Immature natural killer cell (primary cell): ENCODE results near the gene LRRC26. TPM values are rescaled to one million over a fixed set of nuclear protein-coding genes. Genes with fewer than 3 reads are reported as not detected.

ENCODE experiments used
- DNase-seq, 3 donors: peaks; one replicate each; pipeline ENCODE4 v3.0.0; 2022; ENCODE audit warnings: mixed read lengths in 1 of 3
- H3K27ac Mint-ChIP-seq, 6 donors: one replicate each; pipeline ENCODE4 v1.8.0; 2020; ENCODE audit warnings: mixed read lengths in 6 of 6, mild to moderate bottlenecking in 5 of 6, inconsistent platforms in 4 of 6, moderate library complexity in 3 of 6
- H3K27me3 Mint-ChIP-seq, 3 donors: one replicate each; pipeline ENCODE4 v1.8.0; 2020 to 2021; ENCODE audit warnings: low read depth in 3 of 3, mild to moderate bottlenecking in 3 of 3, mixed read lengths in 3 of 3, moderate library complexity in 3 of 3, inconsistent platforms in 1 of 3
- H3K36me3 Mint-ChIP-seq, 3 donors: one replicate each; pipeline ENCODE4 v1.8.0; 2020; ENCODE audit warnings: mixed read lengths in 3 of 3, inconsistent platforms in 2 of 3, mild to moderate bottlenecking in 2 of 3
- H3K4me1 Mint-ChIP-seq, 2 donors: one replicate each; pipeline ENCODE4 v1.8.0; 2020; ENCODE audit warnings: inconsistent platforms in 2 of 2, mild to moderate bottlenecking in 2 of 2, mixed read lengths in 2 of 2, moderate library complexity in 1 of 2
- H3K4me3 Mint-ChIP-seq, 5 donors: one replicate each; pipeline ENCODE4 v1.8.0; 2020; ENCODE audit warnings: mild to moderate bottlenecking in 5 of 5, mixed read lengths in 5 of 5, inconsistent platforms in 3 of 5, moderate library complexity in 3 of 5
- H3K9me3 Mint-ChIP-seq, 6 donors: one replicate each; pipeline ENCODE4 v1.8.0; 2020; ENCODE audit warnings: mild to moderate bottlenecking in 6 of 6, mixed read lengths in 6 of 6, inconsistent platforms in 4 of 6, moderate library complexity in 3 of 6
- polyA plus RNA-seq, 3 donors: library from polyadenylated mRNA; unstranded; fragments of 300-500 nt; fragmentation: Illumina TruSeq; gene quantifications; one replicate each; pipeline ENCODE4 v1.2.3, GENCODE V29; 2021

LRRC26 gene
- polyA plus RNA-seq, 3 donors from 2014 or later, result 0.22 to 2.1 TPM; not detected in 1

DNA sequence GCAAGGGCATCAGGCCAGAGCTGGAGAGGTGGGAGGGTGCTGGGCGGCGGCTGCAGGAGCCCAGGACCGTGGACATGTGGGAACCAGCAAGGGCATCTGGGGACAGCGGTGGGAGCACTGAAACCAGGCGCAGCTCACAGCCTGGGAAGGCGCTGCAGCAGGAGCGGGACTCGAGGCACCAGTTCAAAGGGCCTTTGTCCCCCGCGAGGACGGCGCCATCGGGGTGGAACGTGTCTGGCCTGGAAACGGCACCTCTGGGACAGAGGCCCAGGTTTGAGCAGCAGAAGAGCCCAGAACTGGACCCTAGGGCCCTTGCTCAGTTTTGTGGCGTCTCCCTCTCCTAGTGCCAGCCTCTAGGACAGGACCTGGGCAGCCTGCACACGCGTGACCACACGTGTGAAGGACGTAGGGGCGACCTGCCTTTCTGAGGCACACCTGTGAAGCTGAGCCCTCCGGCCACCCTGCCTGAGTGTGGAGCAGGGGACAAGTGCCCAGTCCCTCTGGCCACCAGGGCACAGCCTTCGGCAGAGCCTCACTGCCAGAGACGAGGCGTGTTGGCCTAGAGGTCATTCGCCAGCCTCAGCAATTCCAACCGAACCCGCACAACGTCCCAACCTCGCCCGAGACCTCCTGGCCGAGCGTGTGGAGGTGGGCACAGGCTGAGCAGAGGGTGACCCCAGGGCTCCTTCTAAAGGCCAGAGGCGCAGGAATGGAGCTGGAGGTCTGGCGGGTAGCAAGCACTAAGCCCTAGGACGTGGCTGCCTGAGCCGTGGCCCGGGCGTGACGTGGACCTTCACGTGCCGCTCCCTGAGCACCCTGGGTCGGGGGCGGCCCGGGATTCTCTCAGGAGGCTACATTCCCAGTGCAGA is 4.2 kb upstream of the LRRC26 start:
- Mint-ChIP-seq H3K9me3 (no peaks in the 10 kb centered on the region), H3K36me3 (peaks cover 0 to 8% (median 0%) of the 10 kb centered on the region in 3 donors), H3K4me3 (no peak overlapping the region), H3K27ac (no peak overlapping the region), H3K4me1 (no peaks in the 10 kb centered on the region), H3K27me3 (peaks cover 2 to 11% (median 8%) of the 10 kb centered on the region in 3 donors)
- DNase-seq, result no peak

DNA sequence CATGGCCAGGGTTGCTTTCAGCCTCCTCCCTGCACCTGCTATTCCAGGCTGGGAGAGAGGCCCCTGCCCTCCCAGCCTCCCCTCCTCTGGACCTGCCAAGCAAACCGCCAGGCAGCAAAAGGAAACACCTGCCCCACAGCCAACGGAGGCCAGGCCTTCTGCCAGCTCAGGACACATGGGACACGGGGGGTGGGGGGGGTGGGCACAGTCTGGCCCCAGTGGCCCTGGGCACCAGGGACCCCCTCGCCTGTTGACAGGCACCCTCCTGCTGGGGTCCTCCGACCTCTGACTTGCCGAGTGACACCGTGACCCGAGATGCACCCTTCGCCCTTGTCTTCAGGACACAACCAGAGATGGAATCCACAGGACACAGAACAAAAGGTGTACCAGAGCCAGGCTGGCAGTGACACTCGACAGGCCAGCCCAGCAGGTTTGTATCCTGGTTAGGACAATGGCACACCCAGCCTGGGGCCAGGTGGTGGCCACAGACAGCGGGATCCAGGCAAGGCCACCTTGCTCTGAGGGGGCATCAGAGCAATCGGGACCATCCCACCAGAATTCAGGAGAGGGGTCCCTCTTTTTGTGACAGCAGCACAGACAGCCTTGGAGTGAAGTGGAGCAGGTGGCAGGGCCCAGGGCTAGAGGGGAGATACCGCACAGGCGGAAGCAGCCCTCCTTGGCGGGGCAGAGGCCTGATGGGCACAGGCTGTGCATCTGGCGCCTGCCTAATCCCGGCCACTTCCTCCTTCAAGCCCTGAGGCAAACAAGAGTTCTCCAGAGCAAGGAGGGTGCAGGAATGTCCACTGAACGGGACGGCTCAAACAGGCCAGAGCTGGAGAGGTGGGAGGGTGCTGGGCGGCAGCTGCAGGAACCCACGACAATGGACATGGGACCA is 3.3 kb upstream of the LRRC26 start:
- H3K9me3 Mint-ChIP-seq, result no peaks in the 10 kb centered on the region
- no peak for DNase-seq
- H3K36me3 Mint-ChIP-seq, result peaks cover 0 to 8% (median 0%) of the 10 kb centered on the region in 3 donors
- no peaks in the 10 kb centered on the region for H3K4me1 Mint-ChIP-seq
- peaks cover 2 to 12% (median 8%) of the 10 kb centered on the region in 3 donors for H3K27me3 Mint-ChIP-seq
- H3K27ac Mint-ChIP-seq, result no peak overlapping the region
- H3K4me3 Mint-ChIP-seq, result no peak overlapping the region

DNA sequence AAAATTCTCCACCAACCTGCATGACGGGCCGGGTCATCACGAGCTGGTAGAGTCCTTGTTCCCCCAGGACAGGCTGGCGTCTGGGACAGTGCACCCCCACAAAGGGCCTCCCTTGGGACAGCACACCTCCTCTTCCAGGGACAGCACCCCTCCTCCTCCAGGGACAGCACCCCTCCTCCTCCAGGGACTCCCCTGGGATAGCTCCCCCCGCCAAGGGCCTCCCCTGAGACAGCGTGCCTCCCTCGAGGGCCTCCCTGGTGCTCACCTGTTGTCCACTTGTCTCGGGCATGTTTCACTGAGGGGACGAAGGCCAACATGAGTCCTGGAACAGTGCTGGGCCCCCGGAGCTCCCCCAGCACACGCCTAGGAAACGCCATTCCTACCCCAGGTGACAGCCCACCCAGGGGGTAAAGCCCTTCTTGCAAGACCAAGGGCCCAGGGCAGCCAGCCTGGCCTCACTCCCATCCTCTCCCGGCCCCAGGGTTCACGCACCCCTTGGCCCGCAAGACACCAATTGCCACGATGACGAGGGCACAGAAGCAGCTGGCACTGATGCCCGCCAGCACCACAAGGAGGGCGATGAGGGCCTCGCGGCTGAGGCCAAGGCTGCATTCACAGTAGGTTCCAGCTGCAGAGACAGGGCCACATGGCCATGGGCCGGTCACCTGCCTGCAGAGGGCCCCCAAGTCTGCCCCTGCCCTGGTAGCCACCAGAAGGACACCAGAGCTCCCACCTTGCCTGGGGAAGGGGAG is 1.5 kb upstream of the LRRC26 start:
- H3K36me3 Mint-ChIP-seq, result no peaks in the 10 kb centered on the region
- H3K27ac Mint-ChIP-seq, result no peak overlapping the region
- no peaks in the 10 kb centered on the region for H3K9me3 Mint-ChIP-seq
- no peaks in the 10 kb centered on the region for H3K4me1 Mint-ChIP-seq
- DNase-seq, result no peak
- H3K27me3 Mint-ChIP-seq, result peaks cover 6 to 10% (median 9%) of the 10 kb centered on the region in 3 donors
- no peak overlapping the region for H3K4me3 Mint-ChIP-seq

DNA sequence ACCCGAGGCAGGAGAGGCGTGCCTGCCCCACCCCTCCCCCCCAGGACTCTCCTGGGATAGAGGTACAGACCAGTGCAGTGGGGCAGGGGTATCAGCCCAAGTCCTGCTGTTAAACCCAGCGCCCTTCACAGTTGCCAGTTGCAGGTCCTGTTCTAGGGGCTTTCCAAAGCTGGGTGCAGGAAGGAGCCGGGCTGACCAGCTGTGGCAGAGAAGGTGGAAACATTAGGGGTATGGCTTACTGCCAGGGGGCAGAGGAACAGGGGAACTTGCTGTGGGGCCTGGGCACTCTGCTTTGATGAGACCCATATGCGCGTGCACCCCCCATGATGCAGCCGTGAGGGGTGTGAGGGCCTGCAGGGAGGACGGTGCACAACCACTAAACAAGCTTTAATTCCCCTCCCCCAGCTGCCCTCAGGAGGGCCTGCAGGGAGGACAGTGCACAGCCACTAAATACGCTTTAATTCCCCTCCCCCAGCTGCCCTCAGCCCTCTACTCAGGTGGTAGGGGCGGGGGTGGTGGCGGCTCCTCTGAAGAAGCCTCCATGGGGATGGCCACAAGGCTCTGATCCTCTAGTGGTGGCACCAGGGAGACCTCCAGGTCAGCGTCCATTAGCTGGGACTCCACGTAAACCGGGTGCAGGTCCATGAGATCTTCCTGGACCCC is 766 bp upstream of the LRRC26 start:
- Mint-ChIP-seq H3K36me3 (no peaks in the 10 kb centered on the region), H3K27me3 (peaks cover 6 to 9% (median 9%) of the 10 kb centered on the region in 3 donors), H3K27ac (no peak overlapping the region), H3K9me3 (no peaks in the 10 kb centered on the region), H3K4me1 (no peaks in the 10 kb centered on the region), H3K4me3 (no peak overlapping the region)
- no peak for DNase-seq

DNA sequence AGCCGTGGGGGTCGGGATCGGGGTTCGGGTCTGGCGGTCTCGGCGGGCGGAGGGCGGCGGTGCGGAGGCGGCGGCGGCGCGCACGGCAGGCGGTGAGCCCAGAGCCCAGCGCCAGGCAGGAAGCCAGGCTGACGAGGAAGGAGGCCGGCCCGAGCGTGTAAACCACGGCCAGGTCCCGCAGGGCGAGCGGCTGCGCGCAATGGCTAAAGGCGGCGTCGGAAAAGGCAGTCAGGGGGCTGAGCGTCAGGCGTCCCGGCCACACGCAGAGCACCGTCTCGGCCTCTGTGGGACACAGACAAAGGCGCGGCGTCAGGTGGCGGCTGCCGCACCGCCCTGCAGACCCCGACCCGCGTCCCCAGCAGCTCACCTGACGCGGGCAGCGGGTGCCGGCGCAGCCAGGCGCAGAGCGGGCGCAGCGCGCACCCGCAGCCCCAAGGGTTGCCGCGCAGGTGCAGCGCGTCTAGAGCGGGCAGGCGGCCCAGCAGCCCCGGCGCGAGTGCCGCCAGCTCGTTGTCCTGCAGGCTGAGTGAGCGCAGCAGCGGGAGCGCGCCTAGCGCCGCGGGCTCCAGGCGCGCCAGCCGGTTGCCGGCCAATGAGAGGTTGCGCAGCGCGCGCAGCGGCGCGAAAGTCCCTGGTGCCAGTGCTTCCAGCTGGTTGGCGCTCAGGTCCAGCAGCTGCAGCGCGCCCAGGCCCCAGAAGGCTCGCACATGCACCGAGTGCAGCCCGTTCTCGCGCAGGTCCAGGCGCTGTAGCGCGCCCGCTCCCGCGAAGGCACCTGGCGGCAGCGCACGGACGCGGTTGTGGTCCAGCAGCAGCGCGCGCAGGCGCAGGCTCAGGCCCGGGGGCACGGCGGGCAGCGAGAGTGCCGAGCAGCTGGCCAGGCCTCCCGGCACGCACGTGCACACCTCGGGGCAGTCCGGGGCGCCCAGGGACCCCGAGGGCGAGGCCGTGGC is 671 bp downstream of the LRRC26 start:
- H3K36me3 Mint-ChIP-seq, result no peaks in the 10 kb centered on the region
- peaks cover 8 to 16% (median 12%) of the 10 kb centered on the region in 3 donors for H3K27me3 Mint-ChIP-seq
- peak overlapping the region in 1 of 5 donors; percentile 64 for H3K4me3 Mint-ChIP-seq
- no peak overlapping the region for H3K27ac Mint-ChIP-seq
- no peak for DNase-seq
- H3K4me1 Mint-ChIP-seq, result no peaks in the 10 kb centered on the region
- no peaks in the 10 kb centered on the region for H3K9me3 Mint-ChIP-seq

GRCh38 chr9:137168573-137168903 is 1.3 kb downstream of the LRRC26 start:
- no peak for DNase-seq

GRCh38 chr9:137167747-137168572 is 1.9 kb downstream of the LRRC26 start:
- DNase-seq, result no peak
- Mint-ChIP-seq H3K4me3 (peak overlapping the region in 1 of 5 donors; percentile 24), H3K27ac (no peak overlapping the region), H3K4me1 (no peaks in the 10 kb centered on the region), H3K27me3 (peaks cover 8 to 15% (median 15%) of the 10 kb centered on the region in 3 donors), H3K9me3 (no peaks in the 10 kb centered on the region), H3K36me3 (no peaks in the 10 kb centered on the region)

More at GRCh38 chr9:137168573-137168903, 1.3 kb downstream of the LRRC26 start:
- Mint-ChIP-seq H3K27ac (no peak overlapping the region), H3K9me3 (no peaks in the 10 kb centered on the region), H3K4me1 (no peaks in the 10 kb centered on the region), H3K4me3 (no peak overlapping the region), H3K27me3 (peaks cover 8 to 15% (median 12%) of the 10 kb centered on the region in 3 donors), H3K36me3 (no peaks in the 10 kb centered on the region)

DNA sequence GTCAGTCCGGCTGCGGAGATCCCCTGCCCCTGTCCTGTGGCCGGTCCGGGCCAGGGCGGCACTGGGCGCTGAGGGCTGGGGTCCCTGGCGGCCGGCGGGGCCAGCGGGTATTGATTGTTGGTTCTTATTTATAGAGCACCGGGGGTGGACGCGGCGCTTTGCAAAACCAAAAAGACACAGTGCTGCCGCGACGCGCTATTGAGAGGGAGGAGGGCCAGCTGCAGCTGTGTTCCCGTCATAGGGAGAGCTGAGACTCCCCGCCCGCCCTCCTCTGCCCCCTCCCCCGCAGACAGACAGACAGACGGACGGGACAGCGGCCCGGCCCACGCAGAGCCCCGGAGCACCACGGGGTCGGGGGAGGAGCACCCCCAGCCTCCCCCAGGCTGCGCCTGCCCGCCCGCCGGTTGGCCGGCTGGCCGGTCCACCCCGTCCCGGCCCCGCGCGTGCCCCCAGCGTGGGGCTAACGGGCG is 2.5 kb downstream of the LRRC26 start:
- DNase-seq, result no peak
- Mint-ChIP-seq H3K4me3 (no peak overlapping the region), H3K36me3 (no peaks in the 10 kb centered on the region), H3K27me3 (peaks cover 9 to 15% (median 15%) of the 10 kb centered on the region in 3 donors), H3K27ac (no peak overlapping the region), H3K4me1 (no peaks in the 10 kb centered on the region), H3K9me3 (no peaks in the 10 kb centered on the region)

DNA sequence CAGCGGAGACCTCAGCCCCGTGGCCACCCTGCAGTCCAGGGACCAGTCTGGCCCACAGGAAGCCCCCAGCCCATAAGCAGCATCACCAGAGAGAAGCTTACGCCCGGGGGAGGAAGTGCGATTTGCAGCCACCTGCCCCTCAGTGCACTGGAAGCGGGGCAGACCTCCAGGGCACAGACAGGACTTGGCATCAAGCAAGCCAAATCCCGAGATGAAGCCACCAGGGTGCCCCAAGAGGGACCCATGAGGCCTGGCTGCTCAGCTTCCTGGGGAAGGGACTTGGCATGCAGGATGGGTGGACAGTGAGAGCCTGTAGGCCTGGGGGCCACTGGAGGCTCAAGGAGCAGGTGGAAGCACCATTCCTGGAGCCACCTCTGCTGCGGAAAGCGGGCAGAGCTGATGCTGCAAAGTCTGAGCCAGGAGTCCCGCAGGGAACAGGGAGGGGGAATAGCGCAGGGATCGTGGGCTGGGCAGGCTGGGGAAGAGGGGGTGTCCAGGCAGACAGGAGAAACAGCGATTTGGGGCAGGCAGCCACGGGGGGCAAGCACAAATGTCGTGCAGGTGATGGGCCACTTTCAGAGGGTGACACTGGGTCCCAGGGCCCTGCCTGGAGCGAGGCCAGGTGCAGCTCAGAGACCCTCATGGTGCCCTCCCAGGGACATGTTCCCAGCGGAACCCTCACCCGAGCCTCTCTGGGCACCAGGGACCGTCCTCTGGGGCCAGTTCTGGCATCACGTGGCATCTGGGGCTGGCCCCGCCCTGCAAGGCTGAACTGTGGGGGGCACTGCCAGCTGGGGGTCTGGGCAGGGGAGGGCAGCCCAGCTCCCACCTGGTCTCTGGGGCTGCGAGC is 3.2 kb downstream of the LRRC26 start:
- Mint-ChIP-seq H3K36me3 (no peaks in the 10 kb centered on the region), H3K27me3 (peaks cover 12 to 17% (median 15%) of the 10 kb centered on the region in 3 donors), H3K4me1 (no peaks in the 10 kb centered on the region), H3K9me3 (no peaks in the 10 kb centered on the region), H3K4me3 (peak overlapping the region in 1 of 5 donors; percentile 21), H3K27ac (no peak overlapping the region)
- DNase-seq, result no peak

DNA sequence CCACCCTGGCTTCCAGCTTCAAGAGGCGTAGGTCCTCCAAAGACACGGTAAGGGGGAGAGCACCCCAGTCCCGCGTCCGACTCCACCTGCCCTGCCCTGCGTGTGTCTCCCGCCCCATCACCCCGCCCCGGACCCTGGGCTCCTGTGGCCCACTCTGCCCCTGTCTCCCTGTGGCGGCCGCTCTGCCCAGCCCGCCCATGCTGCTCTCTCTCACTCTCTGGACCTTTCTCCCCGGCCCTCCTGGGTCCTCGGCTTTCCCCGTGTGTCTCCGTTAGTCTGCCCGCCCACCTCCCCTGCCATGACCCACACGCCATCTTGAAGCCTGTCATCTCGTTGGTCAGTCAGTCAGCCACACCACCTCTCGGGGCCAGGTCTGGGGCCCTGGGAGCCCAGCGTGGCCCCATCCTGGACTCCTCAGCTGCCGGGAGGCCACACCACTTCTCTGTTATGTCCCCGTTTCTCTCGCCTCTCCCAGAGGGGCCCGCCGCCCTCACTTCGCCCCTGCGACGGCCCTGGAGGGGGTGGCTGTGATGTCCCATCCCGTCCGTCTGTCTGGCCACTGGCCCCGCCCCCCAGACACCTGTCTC is 4.5 kb downstream of the LRRC26 start:
- Mint-ChIP-seq H3K9me3 (no peaks in the 10 kb centered on the region), H3K4me3 (no peak overlapping the region), H3K27ac (no peak overlapping the region), H3K27me3 (peaks cover 9 to 20% (median 18%) of the 10 kb centered on the region in 3 donors), H3K4me1 (no peaks in the 10 kb centered on the region), H3K36me3 (no peaks in the 10 kb centered on the region)
- DNase-seq, result no peak
